Karpas-422 (cell line): ENCODE results near the gene CABLES1. TPM values are rescaled to one million over a fixed set of nuclear protein-coding genes. Genes with fewer than 3 reads are reported as not detected.
"Not testable (repeated sequence)": the region's sequence is repeated elsewhere in the genome, so short reads cannot be mapped to it uniquely, and the experiment has no call there.

Experiments
- DNase-seq: peaks from one replicate; pipeline ENCODE4 v3.0.0-alpha.2; 2015
- H2AFZ ChIP-seq: fragments of 200-600 bp; sonication (generic); 2 replicates; pipeline ENCODE4 v1.6.1; 2014; ENCODE audit warnings: antibody characterized with exemption, low read length, mixed read lengths
- H3K27ac ChIP-seq: fragments of 200-600 bp; sonication (generic); 2 replicates; pipeline ENCODE4 v1.5.1; 2014; ENCODE audit warnings: mild to moderate bottlenecking, low read length, moderate library complexity
- H3K27me3 ChIP-seq: fragments of 200-600 bp; sonication (generic); 2 replicates; pipeline ENCODE4 v1.6.1; 2014; ENCODE audit warnings: low read length, mixed read lengths
- H3K36me3 ChIP-seq: fragments of 200-600 bp; sonication (generic); 2 replicates; pipeline ENCODE4 v1.6.1; 2014; ENCODE audit warnings: low read length, mixed read lengths; ENCODE audit not compliant: insufficient read depth
- H3K4me1 ChIP-seq: fragments of 200-600 bp; sonication (generic); 2 replicates; pipeline ENCODE4 v1.6.1; 2014; ENCODE audit warnings: mild to moderate bottlenecking, low read length, mixed read lengths
- H3K4me2 ChIP-seq: fragments of 200-600 bp; sonication (generic); 2 replicates; pipeline ENCODE4 v1.6.1; 2014; ENCODE audit warnings: low read length, low read depth, mild to moderate bottlenecking; ENCODE audit not compliant: poor library complexity, severe bottlenecking
- H3K4me3 ChIP-seq: fragments of 200-600 bp; sonication (generic); 2 replicates; pipeline ENCODE4 v1.5.1; 2014; ENCODE audit warnings: mild to moderate bottlenecking, antibody characterized with exemption, low read length, mixed read lengths
- H3K79me2 ChIP-seq: fragments of 200-600 bp; sonication (generic); 2 replicates; pipeline ENCODE4 v1.6.1; 2014; ENCODE audit warnings: mild to moderate bottlenecking, low read length, mixed read lengths
- H3K9ac ChIP-seq: fragments of 200-600 bp; sonication (generic); 2 replicates; pipeline ENCODE4 v1.6.0; 2014; ENCODE audit warnings: low read length
- H3K9me2 ChIP-seq: fragments of 200-600 bp; sonication (generic), shearing (Covaris generic); replicated peaks from 2 replicates; pipeline ENCODE4 v1.6.0; 2014; ENCODE audit warnings: mild to moderate bottlenecking, low read length, moderate library complexity; ENCODE audit not compliant: insufficient read depth
- H3K9me3 ChIP-seq: fragments of 300-700, 200-600 bp; sonication (generic); 2 replicates; pipeline ENCODE4 v1.6.1; 2014; ENCODE audit warnings: low read length, mixed read lengths
- H4K20me1 ChIP-seq: fragments of 200-600 bp; sonication (generic); 2 replicates; pipeline ENCODE4 v1.6.1; 2014; ENCODE audit warnings: mild to moderate bottlenecking, antibody characterized with exemption, low read length, low read depth; ENCODE audit not compliant: insufficient read depth
- total RNA-seq: library from RNA; depleted of rRNA; stranded (reverse); fragments of >200 nt; shearing (Covaris generic); gene quantifications from 2 replicates; pipeline ENCODE4 v1.2.3, GENCODE V29; 2014; ENCODE audit warnings: low replicate concordance

The CABLES1 gene
- total RNA-seq, 1 experiment from 2014 or later, result not detected

DNA sequence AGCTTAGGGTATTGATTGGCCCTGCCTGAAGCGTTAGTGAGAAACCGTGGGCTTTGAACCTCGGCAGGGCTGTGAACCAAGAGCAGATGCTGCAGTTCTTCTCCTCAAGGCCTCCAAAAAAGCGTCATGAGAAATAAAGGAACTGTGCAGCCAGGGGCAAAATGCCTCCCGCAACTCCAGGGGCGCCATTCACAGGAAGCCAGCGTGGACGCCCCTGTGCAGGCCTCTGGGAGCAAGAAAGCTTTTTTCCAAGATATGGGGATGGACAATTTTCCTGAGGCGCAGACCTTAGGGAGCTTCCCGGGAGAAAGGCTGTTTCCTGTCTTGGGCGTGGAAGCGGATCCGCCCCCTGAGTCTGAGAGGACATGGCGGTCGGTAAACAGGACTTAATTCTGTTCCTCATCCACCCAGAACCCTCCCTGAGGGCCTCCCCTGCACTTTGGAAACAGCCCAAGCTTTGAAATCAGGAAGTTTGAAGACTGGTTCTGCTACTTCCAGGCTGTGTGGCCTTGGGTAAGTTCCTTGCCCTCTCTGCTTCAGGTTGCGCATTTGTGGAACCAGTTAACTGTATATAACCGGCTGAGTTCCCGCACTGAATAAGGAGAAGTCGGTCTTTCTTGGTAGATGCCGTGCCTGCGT, 29.6 kb upstream of the CABLES1 start:
- Histone ChIP-seq H3K4me1 (no peaks in the 10 kb centered on the region), H4K20me1 (no peaks in the 10 kb centered on the region), H3K4me3 (no peak overlapping the region), H3K27ac (no peak overlapping the region), H3K9me3 (no peaks in the 10 kb centered on the region), H2AFZ (no peak overlapping the region), H3K27me3 (no peaks in the 10 kb centered on the region), H3K9me2 (no peaks in the 10 kb centered on the region), H3K79me2 (no peaks in the 10 kb centered on the region), H3K36me3 (no peaks in the 10 kb centered on the region), H3K9ac (no peak overlapping the region), H3K4me2 (no peak overlapping the region)
- no peak for DNase-seq

DNA sequence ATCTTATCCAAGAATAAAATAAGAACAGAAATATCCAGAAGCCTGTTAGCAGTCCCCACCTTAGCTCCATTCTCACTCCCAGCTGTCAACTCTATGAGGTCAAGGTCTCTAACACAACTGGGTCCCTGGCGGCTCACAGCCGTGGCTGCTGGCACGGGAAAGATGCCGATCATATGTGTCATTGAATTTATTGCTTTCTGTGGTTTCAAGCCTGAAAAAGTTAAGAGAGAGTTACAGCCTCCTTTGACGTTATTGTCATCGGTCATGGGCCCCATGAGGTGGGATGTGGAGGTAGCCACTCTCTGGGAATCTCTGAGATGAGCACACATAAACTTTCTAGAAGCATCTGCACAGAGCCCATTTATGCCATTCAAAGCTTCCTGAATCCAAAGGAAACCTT, 28.7 kb upstream of the CABLES1 start:
- Histone ChIP-seq H3K4me2 (no peak overlapping the region), H3K9ac (no peak overlapping the region)

DNA sequence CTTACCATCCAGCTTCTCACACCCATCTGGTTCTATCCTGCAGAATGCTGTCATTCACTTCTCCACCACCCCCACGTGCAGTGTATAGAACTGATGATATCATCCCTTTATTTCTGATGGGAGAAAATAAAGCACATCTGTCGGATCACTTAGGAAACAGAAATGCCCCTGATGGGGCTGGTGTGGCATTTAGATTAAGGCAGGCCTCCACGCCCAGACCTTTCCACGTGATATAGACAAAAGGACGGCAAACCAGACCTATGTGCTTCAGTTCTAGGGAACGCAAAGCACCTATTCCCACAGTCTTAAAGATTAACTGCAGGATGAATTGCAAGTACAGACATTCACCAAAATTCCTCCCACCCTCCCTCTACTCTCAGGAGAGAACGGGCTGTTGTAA, 27.6 kb upstream of the CABLES1 start:
- H3K79me2 ChIP-seq, result no peaks in the 10 kb centered on the region
- H3K9ac ChIP-seq, result no peak overlapping the region
- H2AFZ ChIP-seq, result no peak overlapping the region

More for the DNA sequence above, 28.7 kb upstream of the CABLES1 start:
- Histone ChIP-seq H3K9me2 (no peaks in the 10 kb centered on the region), H3K4me1 (no peaks in the 10 kb centered on the region), H3K36me3 (no peaks in the 10 kb centered on the region), H2AFZ (no peak overlapping the region), H3K27me3 (no peaks in the 10 kb centered on the region), H3K9me3 (no peaks in the 10 kb centered on the region), H3K4me3 (no peak overlapping the region), H4K20me1 (no peaks in the 10 kb centered on the region), H3K79me2 (no peaks in the 10 kb centered on the region), H3K27ac (no peak overlapping the region)
- DNase-seq, result no peak

DNA sequence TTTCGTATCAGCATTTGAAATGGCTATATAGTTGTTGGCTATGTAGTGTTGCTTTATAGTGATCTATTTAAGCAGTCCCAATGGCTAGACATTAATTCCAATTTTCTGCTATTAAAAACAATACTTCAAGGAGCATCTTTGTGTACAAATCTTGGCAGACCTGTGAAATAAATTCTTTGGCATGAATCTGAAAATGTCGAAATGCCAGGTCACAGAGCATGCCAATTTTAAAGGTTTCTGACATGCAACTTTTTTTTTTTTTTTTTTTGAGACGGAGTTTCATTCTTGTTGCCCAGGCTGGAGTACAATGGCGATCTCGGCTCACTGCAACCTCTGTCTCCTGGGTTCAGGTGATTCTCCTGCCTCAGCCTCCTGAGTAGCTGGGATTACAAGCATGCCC, 26.8 kb upstream of the CABLES1 start:
- Histone ChIP-seq H3K27me3 (no peaks in the 10 kb centered on the region), H4K20me1 (no peaks in the 10 kb centered on the region), H3K9me3 (no peaks in the 10 kb centered on the region), H3K4me2 (no peak overlapping the region), H3K36me3 (no peaks in the 10 kb centered on the region), H3K27ac (no peak overlapping the region), H3K4me1 (no peaks in the 10 kb centered on the region), H3K4me3 (no peak overlapping the region), H3K9me2 (no peaks in the 10 kb centered on the region), H2AFZ (no peak overlapping the region), H3K9ac (no peak overlapping the region), H3K79me2 (no peaks in the 10 kb centered on the region)
- no peak for DNase-seq

More for the DNA sequence above, 27.6 kb upstream of the CABLES1 start:
- H3K4me1 ChIP-seq, result no peaks in the 10 kb centered on the region
- no peak for DNase-seq
- no peaks in the 10 kb centered on the region for H3K27me3 ChIP-seq
- no peaks in the 10 kb centered on the region for H3K9me2 ChIP-seq
- H3K27ac ChIP-seq, result no peak overlapping the region
- H4K20me1 ChIP-seq, result no peaks in the 10 kb centered on the region
- no peak overlapping the region for H3K4me2 ChIP-seq
- H3K4me3 ChIP-seq, result no peak overlapping the region
- no peaks in the 10 kb centered on the region for H3K9me3 ChIP-seq
- no peaks in the 10 kb centered on the region for H3K36me3 ChIP-seq

DNA sequence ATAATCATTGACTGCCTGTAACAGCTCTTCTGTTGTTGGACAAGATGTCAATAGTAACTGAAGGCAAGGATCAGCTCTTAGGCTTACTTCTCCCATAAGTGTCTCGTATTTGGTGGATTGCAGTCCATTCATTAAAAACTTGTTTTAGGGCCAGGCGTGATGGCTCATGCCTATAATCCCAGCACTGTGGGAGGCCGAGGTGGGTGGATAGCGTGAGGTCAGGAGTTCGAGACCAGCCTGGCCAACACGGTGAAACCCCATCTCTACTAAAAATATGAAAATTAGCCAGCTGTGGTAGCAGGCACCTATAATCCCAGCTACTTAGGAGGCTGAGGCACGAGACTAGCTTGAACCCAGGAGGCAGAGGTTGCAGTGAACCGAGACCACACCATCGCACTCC, 26.1 kb upstream of the CABLES1 start:
- H3K4me2 ChIP-seq, H3K27ac ChIP-seq, H3K9me2 ChIP-seq, H3K36me3 ChIP-seq, H4K20me1 ChIP-seq, H3K79me2 ChIP-seq, H3K4me1 ChIP-seq, H3K9ac ChIP-seq, H3K27me3 ChIP-seq, DNase-seq, H3K9me3 ChIP-seq, H3K4me3 ChIP-seq, H2AFZ ChIP-seq: not testable (repeated sequence)

DNA sequence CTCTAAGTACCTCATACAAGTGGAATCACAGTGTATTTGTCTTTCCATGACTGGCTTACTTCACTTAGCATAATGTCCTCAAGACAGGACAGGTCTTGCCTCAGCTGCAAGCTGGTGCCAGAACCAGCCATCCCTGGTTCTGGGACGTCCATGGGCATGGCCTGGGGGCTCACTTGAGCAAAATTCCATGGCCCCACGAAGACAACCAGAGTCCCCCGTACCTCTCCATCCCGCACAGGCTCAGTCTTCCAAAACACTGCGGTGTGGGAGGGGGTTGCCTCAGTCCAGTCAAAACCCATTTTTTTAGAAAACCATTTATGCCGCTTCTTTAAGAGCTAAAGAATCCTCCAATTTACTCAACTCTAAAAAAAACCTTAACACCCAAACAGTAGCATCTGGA, 21.7 kb upstream of the CABLES1 start:
- no peaks in the 10 kb centered on the region for H3K9me2 ChIP-seq
- no peak for DNase-seq
- H3K9me3 ChIP-seq, result no peaks in the 10 kb centered on the region
- no peaks in the 10 kb centered on the region for H3K4me1 ChIP-seq
- no peak overlapping the region for H2AFZ ChIP-seq
- H3K27me3 ChIP-seq, result no peaks in the 10 kb centered on the region
- no peaks in the 10 kb centered on the region for H3K36me3 ChIP-seq
- no peak overlapping the region for H3K4me3 ChIP-seq
- no peak overlapping the region for H3K9ac ChIP-seq
- no peak overlapping the region for H3K27ac ChIP-seq
- H3K4me2 ChIP-seq, result no peak overlapping the region
- no peaks in the 10 kb centered on the region for H3K79me2 ChIP-seq
- no peaks in the 10 kb centered on the region for H4K20me1 ChIP-seq

DNA sequence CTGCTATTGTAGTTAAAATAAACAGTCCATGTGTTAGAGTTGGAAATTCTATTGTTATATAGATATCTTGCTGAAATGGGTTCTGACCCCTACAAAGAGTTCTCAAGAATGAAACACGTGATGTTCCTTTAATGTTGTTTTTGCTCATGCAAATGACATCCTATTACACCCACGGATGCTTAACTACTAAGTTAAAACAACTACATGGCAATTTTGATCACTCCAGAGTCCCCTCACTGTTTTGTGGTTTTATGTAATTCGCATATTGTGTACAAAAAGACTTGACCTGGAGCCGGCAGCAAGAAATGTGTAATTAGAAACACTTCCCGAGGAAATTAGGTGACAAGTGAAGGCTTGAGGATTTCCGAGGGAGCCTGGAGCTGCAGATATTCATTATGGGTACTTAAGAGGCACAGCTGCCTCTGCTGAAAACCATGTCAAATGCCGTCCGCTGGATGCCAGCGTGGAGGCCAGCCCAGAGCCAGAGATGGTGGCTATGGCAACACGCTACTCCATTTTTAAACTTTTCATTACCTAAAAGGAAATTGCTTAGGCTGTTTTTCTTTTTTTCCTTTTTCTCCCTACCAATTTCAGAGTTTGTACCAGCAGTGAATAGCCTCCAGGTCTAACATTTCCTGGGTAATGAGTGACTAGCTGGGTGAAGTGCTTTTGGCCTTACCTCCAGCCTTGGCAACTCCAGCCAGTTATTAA, 21.0 kb upstream of the CABLES1 start:
- Histone ChIP-seq H3K9me2 (no peaks in the 10 kb centered on the region), H3K9me3 (no peaks in the 10 kb centered on the region), H2AFZ (no peak overlapping the region), H3K27ac (no peak overlapping the region), H4K20me1 (no peaks in the 10 kb centered on the region), H3K79me2 (no peaks in the 10 kb centered on the region), H3K4me1 (peaks cover under 1% of the 10 kb centered on the region), H3K4me3 (no peak overlapping the region), H3K9ac (no peak overlapping the region), H3K4me2 (no peak overlapping the region), H3K36me3 (no peaks in the 10 kb centered on the region), H3K27me3 (no peaks in the 10 kb centered on the region)
- no peak for DNase-seq

DNA sequence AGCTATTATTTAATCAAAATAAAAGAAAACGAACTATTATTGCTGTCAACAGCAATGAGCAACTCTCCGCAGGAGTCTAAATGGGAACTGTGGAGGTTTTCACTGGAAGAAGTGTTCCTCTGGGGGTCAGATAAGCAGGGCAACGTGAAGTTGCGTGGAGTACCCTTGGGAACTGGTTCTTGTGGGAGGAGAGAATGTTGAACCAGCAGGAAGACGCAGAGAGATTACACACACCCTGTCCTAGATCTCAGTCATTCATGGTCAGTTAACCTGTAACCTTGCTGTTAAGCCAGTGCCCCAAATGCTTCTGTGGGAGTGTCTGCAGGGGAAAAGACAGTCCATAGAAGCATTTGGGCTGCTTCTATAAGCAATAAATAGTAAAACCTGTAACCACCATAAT, 20.4 kb upstream of the CABLES1 start:
- Histone ChIP-seq H3K4me3 (no peak overlapping the region), H3K27ac (no peak overlapping the region), H2AFZ (no peak overlapping the region), H3K36me3 (no peaks in the 10 kb centered on the region), H3K79me2 (no peaks in the 10 kb centered on the region), H3K27me3 (no peaks in the 10 kb centered on the region), H4K20me1 (no peaks in the 10 kb centered on the region), H3K4me1 (peaks cover 5% of the 10 kb centered on the region), H3K9me3 (no peaks in the 10 kb centered on the region), H3K4me2 (no peak overlapping the region), H3K9me2 (no peaks in the 10 kb centered on the region), H3K9ac (no peak overlapping the region)
- no peak for DNase-seq
